GF-D8 (cell line): ENCODE results near the gene MALL.
"Not testable (repeated sequence)": the region's sequence is repeated elsewhere in the genome, so short reads cannot be mapped to it uniquely, and the experiment has no call there.

Source experiments
- DNase-seq: peaks from one replicate; lab custom pipeline; 2025; lab: John Stamatoyannopoulos, UW

The MALL gene

GRCh38 chr2:110115291-110116032, at the start of gene MALL:
Gene MALL, minus strand, starts transcription at chr2:110115822. Its CDS starts 30 bp downstream, at chr2:110115792.
- DNase-seq, result no peak

DNA sequence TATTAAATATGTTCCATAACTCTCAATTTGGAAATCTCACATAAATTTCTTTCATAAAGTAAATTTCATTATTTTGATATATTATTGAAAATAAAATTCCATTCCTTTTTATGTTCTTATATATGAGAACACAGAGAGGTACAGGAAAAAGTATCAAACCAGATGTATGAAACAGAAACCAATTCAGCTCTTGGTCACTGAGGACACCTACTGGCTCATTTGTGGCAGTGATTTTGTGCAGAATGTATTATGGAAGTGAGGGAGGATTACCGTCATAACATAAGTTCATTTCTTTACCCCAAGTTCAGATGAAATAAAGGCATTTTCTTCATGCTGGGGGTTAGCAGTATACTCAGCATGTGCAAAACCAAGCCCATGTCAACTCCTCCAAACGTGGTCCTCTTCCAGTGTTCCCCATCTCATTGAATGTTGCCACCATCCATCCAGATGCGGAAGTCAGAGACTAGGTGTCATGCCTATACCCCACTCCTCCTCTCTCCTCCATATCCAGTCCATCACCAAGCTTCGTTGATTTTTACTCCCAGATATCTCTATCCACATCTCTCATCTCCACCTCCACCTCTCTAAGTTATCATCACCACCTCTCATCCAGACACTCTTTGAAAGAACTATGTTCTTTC, 41.7 kb upstream of the MALL start:
- no peak for DNase-seq

DNA sequence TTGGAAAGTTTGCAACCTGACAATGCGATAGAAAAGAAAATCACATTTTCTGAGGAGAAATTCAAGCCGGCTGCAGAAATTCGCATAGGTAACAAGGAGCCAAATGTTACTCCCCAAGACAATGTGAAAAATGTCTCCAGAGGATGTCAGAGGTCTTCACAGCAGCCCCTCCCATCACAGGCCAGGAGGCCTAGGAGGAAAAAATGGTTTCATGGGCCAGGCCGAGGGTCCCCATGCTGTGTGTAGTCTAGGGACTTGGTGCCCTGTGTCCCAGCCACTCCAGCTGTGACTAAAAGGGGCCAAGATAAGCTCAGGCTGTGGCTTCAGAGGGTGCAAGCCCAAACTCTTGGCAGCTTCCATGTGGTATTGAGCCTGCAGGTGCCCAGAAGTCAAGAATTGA, 39.2 kb upstream of the MALL start:
- DNase-seq, result not testable (repeated sequence)

GRCh38 chr2:110154188-110154587, 38.6 kb upstream of the MALL start:
- DNase-seq, result not testable (repeated sequence)

DNA sequence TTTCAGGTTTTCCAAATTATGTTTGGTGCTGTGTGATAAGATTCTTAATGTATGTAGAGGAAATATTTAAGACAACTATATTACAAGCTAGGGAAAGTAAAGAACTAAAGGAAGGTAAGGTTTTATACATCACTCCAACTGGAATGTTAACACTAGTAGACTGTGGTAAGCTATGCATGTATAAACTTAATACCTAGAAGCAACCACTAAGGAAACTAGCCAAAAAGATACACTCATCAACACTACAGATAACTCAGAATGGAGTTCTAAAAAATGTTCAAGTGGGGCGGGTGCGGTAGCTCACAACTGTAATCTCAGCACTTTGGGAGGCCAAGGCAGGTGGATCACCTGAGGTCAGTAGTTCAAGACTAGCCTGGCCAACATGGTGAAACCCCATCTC, 37.8 kb upstream of the MALL start:
- DNase-seq, result no peak

DNA sequence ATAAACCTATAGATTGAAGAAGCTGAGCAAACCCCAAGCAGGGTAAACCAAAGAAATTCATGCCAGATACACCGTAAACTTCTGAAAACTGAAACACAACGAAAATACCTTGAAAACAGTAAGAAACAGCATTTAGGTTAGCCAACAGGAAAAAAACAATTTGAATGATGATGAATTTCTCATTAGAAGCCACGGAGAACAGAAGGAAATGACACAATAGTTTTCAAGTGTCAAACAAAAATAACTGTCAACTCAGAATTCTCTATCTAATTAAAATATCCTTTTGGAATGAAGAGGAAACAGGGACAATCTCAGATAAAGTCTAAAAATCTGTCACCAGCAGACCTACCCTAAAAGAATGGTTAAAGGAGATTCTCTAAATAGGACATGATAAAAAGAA, 37.3 kb upstream of the MALL start:
- DNase-seq, result no peak

DNA sequence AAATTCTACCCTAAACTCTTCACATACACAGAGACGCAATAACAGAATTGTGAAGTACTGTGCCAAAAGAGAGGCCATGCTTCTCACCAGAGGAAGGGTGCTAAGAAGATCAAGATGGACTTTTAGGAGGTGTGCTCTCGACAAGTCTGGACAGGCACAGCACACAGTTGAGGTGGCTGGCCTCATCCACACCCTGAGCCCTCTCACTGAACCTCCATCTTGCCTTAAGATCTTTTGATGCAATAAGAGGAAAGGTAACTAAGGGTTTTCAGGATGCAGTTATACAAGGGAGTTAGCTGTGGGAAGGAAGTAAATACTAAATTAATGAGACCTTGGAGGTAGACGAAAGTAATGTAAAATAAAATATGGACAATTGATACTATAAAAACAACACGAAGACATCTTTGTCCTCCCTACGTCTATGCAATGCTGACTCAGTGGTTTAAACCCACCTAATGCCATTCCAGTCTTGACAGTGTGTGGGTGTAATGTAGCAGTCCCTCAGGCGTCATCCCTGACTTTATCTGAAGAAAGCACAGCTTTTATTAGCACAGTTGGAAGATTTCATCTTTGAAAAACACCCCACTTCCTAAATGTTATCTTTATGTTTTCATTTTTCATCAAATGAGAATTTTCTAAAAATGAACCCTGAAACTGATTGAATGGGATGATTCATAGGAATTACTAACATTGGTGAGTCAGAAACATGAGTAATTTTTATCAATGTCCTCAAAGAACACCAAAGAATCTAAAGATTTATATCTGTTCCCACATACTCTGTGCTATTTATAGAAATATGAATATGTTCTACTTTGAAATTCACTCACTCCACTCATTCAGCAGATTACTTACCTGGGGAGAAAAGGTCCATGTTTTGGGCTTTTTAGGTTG, 34.0 kb upstream of the MALL start:
- no peak for DNase-seq

- no peak for DNase-seq
Measured at GRCh38 chr2:110146945-110147332, 31.3 kb upstream of the MALL start.

GRCh38 chr2:110146183-110146944, 30.7 kb upstream of the MALL start:
- DNase-seq, result no peak

DNA sequence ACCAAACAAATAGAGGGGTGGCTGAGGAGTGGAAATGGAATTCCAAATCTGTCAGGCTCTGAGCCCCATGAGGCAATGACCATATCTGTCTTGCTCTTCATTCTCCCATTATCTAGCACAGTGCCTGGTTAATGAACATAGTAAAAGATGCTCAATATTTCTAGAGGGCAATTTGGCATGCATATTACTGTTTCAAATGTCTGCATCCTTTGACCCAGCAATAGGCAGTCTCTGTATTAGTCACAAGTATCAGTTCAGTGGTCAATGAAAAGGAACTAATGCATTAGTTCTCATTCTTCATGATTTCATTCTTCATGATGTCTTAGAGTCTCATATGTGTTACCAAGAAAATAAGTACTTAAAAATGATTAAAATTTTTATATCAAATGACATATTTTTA, 28.4 kb upstream of the MALL start:
- DNase-seq, result no peak

- DNase-seq, result no peak
Measured at GRCh38 chr2:110140401-110140800, 24.8 kb upstream of the MALL start.

DNA sequence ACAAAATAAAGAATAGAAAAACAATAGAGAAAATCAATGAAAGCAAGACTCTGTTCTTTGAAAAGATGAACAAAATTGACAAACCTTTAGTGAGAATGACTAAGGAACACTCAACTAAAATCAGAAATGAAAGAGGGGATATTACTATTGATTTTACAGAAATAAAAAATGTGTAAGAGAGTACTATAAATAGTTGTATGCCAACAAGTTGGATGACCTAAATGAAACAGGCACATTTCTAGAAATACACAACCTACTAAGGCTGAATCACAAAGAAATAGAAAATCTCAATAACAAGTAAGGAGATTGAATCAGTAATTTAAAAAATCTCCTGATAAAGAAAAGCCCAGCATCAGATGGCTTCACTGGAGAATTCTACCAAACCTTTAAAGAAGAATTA, 18.4 kb upstream of the MALL start:
- no peak for DNase-seq

GRCh38 chr2:110131166-110131565, 15.5 kb upstream of the MALL start:
- no peak for DNase-seq

- DNase-seq, result no peak
Measured at GRCh38 chr2:110130757-110131156, 15.1 kb upstream of the MALL start.

DNA sequence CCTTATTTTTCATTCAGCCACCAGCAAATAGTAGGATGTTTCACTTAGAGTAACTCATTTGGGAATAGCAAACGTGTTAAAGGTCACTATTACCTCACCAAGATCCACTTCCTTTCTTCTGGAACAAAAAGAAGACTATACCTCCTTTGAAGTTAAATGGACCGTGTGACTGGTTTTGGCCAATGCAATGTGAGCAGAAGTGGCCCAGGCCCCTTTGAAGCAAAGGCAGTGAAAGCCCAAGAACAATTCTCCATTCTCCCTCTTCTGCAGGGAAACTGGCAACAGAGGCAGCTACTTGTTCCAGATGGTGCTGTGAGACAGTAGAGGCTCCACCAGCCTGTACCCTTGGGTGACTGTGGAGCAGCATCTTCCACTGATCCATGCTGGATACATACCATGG, 11.3 kb upstream of the MALL start:
- no peak for DNase-seq

DNA sequence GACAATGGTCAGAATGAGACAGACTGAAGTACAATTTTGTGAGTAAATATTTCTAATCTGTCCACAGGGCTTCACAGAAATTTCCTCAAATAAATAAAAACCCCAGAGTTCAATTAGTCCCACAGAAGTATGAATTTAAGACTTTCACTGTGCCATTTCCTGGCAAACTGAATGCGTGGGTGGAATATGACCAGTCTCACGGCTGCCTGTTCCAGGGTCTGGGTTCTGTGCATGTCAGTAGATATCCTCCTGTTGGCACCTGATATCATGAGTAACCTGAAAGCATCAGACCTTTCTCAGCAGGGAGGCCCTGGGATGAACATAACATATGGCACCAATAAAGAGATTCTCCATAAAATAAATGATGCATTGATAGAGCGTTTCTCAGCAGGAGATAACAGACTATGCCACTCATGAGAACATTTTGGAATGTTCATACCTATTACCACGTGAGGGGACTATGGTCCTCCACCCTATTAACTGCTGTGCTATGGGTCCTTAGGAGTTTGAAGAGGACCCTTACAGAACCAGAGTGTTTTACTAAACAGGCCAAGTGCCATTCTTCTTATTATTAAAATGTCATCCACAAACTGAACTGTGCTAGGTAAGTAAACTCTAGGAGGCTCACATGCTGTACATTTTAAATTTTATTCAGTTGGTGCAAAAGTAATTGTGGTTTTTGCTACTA, 10.6 kb upstream of the MALL start:
- DNase-seq, result no peak

DNA sequence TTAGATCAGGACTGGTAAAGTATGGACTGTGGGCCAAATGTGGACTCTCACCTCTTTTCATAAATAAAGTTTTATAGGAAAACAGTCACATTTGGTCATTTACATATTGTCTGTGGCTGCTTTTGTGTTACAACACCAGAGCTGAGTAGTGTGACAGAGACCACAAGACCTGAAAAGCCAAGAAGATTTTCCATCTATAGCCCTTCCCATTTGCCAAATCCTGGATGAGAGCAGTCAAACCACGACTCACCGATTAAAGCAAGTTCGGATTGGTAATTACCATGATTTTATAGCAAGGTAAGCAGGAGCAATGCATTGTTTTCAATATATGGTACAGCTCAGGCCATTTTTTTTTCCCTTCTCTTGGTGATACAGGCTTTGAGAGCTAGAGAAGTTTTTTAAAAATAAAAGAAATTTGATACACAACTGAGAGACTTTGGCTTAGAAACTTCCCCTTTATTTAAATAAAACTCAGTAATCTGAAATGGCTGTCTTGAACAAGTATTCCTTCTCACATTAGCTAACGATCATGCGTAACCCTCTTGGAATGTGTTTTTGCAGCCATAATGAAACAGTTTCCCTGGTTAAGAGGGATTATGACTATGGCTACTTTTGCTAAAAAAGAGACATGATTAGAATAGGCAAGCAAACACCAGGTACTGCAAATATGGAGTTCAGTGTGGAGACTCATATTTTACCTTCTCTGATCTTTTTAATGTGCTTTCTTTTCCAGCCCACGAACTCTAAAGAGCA, 9.5 kb upstream of the MALL start:
- no peak for DNase-seq

- no peak for DNase-seq
Measured at GRCh38 chr2:110124038-110124825, 8.6 kb upstream of the MALL start.

DNA sequence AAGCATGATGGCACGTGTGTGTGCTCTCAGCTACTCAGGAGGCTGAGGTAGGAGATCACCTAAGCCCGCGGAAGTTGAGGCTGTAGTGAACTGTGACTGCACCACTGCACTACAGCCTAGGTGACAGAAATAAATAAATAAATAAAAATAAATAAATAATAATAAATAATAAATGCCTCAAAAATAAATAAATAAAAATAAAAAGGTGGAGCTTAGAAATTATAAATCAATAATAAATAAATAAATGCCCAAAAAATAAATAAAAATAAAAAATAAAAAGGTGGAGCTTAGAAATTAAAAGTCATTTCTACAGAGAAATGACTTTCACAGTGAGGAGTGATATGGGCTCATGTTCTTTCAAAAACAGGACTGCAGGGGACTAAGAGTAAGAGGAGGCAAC, 6.0 kb upstream of the MALL start:
- no peak for DNase-seq

DNA sequence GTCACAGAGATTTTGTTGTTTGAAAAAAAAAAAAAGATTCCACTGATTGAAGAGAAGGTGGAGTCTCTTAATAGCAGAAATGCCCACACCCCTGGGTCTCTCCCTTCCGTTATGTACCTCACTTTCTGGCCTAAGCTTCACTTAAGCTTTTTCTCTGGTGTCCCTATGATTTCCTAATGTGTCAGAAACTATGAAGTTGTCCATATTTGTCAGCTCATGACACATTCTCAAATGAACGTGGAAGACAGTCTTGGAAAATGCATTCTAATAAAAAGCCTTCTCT, 5.4 kb upstream of the MALL start:
- DNase-seq, result no peak
